Measurements from ENCODE around the gene OR10H5.

GRCh38 chr19:15815306-15815705 is 27.8 kb downstream of the OR10H5 start, which contains the start of gene OR10H1:
- TF ChIP-seq CTCF (IDR thresholded peaks at IDR 0.05 in 8 of 11, conservative IDR thresholded peaks at IDR 0.05 in 3 of 11) (no peak), POLR2AphosphoS5 (IDR thresholded peaks at IDR 0.05) (no peak), POLR2A (IDR thresholded peaks at IDR 0.05) (no peak)

Measured in spleen (tissue), 7 donors.